ENCODE measurements around the gene RAB15.
A peak's percentile ranks its signal among the peaks of the same experiment; 100 is the strongest.

RAB15 gene

DNA sequence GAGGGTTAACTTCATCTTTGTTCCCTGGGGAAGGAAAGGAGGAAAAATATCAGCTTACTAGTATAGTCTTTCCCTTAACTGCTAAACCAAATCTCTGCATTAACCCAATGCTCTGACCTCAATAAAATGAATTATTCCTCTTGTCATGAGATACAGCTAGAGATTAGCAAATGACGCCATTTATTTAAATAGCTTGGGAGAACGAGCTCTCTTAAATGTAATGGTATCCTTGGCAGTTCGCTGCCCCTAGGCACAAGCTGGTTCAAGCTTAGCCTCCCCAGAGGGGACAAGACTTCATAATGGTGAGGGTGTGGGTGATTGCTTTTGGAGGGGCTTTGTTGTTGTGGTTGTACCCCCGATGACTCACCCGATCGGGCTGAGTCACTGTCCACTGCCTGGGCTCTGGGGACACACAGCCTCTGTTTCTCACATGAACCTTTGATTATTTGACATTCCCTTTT, 34.2 kb upstream of the RAB15 start:
- H3K27ac ChIP-seq (ENCODE audit: low read length), result no peak overlapping the region
- H3K4me2 ChIP-seq (ENCODE audit: low read length), result no peak overlapping the region
- no peaks in the 10 kb centered on the region for H3K9me3 ChIP-seq (ENCODE audit: insufficient read depth, low read length)
- TF ChIP-seq EZH2phosphoT487 (IDR thresholded peaks at IDR 0.05; ENCODE audit: low read depth), result no peak
- TF ChIP-seq, protein P1, sequence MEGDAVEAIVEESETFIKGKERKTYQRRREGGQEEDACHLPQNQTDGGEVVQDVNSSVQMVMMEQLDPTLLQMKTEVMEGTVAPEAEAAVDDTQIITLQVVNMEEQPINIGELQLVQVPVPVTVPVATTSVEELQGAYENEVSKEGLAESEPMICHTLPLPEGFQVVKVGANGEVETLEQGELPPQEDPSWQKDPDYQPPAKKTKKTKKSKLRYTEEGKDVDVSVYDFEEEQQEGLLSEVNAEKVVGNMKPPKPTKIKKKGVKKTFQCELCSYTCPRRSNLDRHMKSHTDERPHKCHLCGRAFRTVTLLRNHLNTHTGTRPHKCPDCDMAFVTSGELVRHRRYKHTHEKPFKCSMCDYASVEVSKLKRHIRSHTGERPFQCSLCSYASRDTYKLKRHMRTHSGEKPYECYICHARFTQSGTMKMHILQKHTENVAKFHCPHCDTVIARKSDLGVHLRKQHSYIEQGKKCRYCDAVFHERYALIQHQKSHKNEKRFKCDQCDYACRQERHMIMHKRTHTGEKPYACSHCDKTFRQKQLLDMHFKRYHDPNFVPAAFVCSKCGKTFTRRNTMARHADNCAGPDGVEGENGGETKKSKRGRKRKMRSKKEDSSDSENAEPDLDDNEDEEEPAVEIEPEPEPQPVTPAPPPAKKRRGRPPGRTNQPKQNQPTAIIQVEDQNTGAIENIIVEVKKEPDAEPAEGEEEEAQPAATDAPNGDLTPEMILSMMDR (IDR thresholded peaks at IDR 0.05; ENCODE audit: low read depth, low read length), result no peak
- H2AFZ ChIP-seq (ENCODE audit: low read depth, low read length), result no peak overlapping the region
- peaks cover 5% of the 10 kb centered on the region; the same call in 1 of the 2 replicates for H4K20me1 ChIP-seq (ENCODE audit: insufficient read depth, low read length)
- H3K36me3 ChIP-seq (replicated peaks; ENCODE audit: low read depth, low read length), result peaks cover 2% of the 10 kb centered on the region
- H3K9ac ChIP-seq (ENCODE audit: low read length), result no peak overlapping the region
- H3K4me3 ChIP-seq (ENCODE audit: low read length), result no peak overlapping the region
- H3K27me3 ChIP-seq (ENCODE audit: low read depth, low read length), result no peaks in the 10 kb centered on the region
- peaks cover 17% of the 10 kb centered on the region for H3K79me2 ChIP-seq (ENCODE audit: low read length)
- peaks cover 16% of the 10 kb centered on the region for H3K4me1 ChIP-seq (ENCODE audit: low read length)

DNA sequence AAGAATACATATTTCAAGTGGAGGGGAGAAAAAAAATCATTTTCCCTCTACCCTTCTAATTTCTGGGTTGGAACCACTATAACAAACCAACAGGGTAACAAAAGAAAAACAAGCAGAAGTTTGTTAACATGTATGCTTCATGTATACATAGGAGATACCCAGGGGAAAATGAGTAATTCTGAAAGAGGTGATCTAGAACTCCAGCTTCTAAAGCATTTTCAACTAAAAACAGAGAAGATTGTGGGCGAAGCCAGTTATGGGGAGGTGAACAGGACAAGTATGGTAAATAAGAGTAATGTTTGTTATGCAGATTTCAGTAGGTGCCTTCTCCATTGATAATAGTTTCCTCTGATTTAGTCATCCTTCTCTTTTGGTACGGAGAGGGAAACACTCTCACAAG, 31.3 kb upstream of the RAB15 start:
- Histone ChIP-seq H3K36me3 (replicated peaks; ENCODE audit: low read depth, low read length) (peaks cover 2% of the 10 kb centered on the region), H3K79me2 (ENCODE audit: low read length) (peaks cover 27% of the 10 kb centered on the region), H2AFZ (ENCODE audit: low read depth, low read length) (no peak overlapping the region; the same call in 1 of the 2 replicates), H3K27ac (ENCODE audit: low read length) (no peak overlapping the region), H4K20me1 (ENCODE audit: insufficient read depth, low read length) (peaks cover 5% of the 10 kb centered on the region; the same call in 1 of the 2 replicates), H3K4me2 (ENCODE audit: low read length) (peak overlapping the region; percentile 50), H3K4me1 (ENCODE audit: low read length) (peaks cover 23% of the 10 kb centered on the region), H3K27me3 (ENCODE audit: low read depth, low read length) (no peaks in the 10 kb centered on the region), H3K4me3 (ENCODE audit: low read length) (peak overlapping the region; percentile 30), H3K9ac (ENCODE audit: low read length) (no peak overlapping the region), H3K9me3 (ENCODE audit: insufficient read depth, low read length) (no peaks in the 10 kb centered on the region)
- TF ChIP-seq, protein P1 (IDR thresholded peaks at IDR 0.05; ENCODE audit: low read depth, low read length), result no peak

DNA sequence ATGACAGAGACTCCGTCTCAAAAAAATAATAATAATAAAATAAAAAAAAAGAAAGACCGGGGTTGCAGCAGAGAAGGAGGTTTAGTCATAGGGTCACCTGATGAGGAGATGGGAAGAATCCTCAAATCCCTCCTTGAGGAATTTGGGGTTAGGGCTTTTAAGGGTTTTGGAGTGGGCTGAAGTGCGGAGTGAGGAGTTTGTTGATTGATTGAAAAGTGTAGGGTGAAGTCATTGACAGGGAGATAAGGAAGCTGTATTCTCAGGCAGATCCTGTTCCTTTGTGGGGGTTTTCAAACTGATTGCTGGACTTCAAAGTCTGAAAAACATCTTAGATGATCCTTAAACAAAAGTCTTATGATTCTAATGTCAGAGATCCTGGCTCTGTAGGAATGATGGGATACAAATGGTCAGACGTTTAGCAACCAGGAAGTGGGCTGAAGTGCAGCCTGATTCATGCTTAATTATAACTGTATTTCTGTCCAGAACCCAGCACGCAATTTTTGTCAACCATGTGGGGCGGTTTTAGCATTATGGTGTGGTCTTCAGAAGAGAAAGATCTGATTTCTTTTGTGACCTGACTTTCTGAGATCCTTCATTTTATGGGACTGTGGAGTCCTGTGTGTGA, 30.6 kb upstream of the RAB15 start:
- Histone ChIP-seq H3K4me2 (ENCODE audit: low read length) (peak overlapping the region; percentile 50), H3K27ac (ENCODE audit: low read length) (no peak overlapping the region), H3K9ac (ENCODE audit: low read length) (peak overlapping the region; percentile 7; the same call in 1 of the 2 replicates), H3K9me3 (ENCODE audit: insufficient read depth, low read length) (no peaks in the 10 kb centered on the region), H2AFZ (ENCODE audit: low read depth, low read length) (peak overlapping the region; percentile 72; the same call in 1 of the 2 replicates), H3K4me1 (ENCODE audit: low read length) (peaks cover 30% of the 10 kb centered on the region), H3K36me3 (replicated peaks; ENCODE audit: low read depth, low read length) (peaks cover 2% of the 10 kb centered on the region), H4K20me1 (ENCODE audit: insufficient read depth, low read length) (peaks cover 5% of the 10 kb centered on the region; the same call in 1 of the 2 replicates), H3K79me2 (ENCODE audit: low read length) (peaks cover 33% of the 10 kb centered on the region), H3K27me3 (ENCODE audit: low read depth, low read length) (no peaks in the 10 kb centered on the region), H3K4me3 (ENCODE audit: low read length) (peak overlapping the region; percentile 30)
- no peak for TF ChIP-seq EZH2phosphoT487 (IDR thresholded peaks at IDR 0.05; ENCODE audit: low read depth)
- TF ChIP-seq, protein P1 (IDR thresholded peaks at IDR 0.05; ENCODE audit: low read depth, low read length), result no peak

DNA sequence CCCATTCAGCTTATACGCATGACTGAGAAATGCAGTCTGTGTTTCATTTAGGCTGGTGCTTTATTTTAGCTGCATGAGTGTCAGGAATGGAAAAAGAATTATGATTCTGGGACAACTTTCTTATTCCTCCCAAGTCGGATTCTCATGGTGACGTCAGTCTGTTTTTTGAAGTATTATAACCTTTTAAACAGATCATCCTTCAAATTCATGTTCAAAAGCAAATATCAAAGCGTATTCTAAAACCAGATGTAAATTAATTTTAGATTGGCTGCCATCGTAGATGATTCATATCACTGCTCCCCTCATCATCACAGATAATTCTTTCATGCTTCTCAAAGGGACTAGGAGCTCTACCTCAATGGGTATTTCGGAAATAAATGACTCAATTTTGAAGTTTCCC, 29.6 kb upstream of the RAB15 start:
- Histone ChIP-seq H3K4me2 (ENCODE audit: low read length) (no peak overlapping the region), H3K27me3 (ENCODE audit: low read depth, low read length) (no peaks in the 10 kb centered on the region)
- TF ChIP-seq, protein P1 (IDR thresholded peaks at IDR 0.05; ENCODE audit: low read depth, low read length), result no peak
- TF ChIP-seq EZH2phosphoT487 (IDR thresholded peaks at IDR 0.05; ENCODE audit: low read depth), result no peak

More for the DNA sequence above, 29.6 kb upstream of the RAB15 start:
- H4K20me1 ChIP-seq (ENCODE audit: insufficient read depth, low read length), result peaks cover 5% of the 10 kb centered on the region; the same call in 1 of the 2 replicates
- H3K4me3 ChIP-seq (ENCODE audit: low read length), result no peak overlapping the region
- peaks cover 34% of the 10 kb centered on the region for H3K79me2 ChIP-seq (ENCODE audit: low read length)
- peaks cover 40% of the 10 kb centered on the region for H3K4me1 ChIP-seq (ENCODE audit: low read length)
- H3K36me3 ChIP-seq (replicated peaks; ENCODE audit: low read depth, low read length), result peaks cover 2% of the 10 kb centered on the region
- no peaks in the 10 kb centered on the region for H3K9me3 ChIP-seq (ENCODE audit: insufficient read depth, low read length)
- H3K27ac ChIP-seq (ENCODE audit: low read length), result no peak overlapping the region
- H2AFZ ChIP-seq (ENCODE audit: low read depth, low read length), result no peak overlapping the region
- H3K9ac ChIP-seq (ENCODE audit: low read length), result no peak overlapping the region
